CD4-positive, CD25-positive, alpha-beta regulatory T cell (primary cell): ENCODE results near the gene YY1AP1. TPM values are rescaled to one million over a fixed set of nuclear protein-coding genes. Genes with fewer than 3 reads are reported as not detected.
"Not testable (repeated sequence)": the region's sequence is repeated elsewhere in the genome, so short reads cannot be mapped to it uniquely, and the experiment has no call there.

Experiments used
- ATAC-seq, 2 donors: fragments of 150-1000 bp; cut with Tn5 transposase; one replicate each; pipeline ENCODE4 v1.10.0; 2021; ENCODE audit warnings: low read depth in 2 of 2, moderate number of reproducible peaks in 2 of 2, moderate library complexity in 1 of 2
- DNase-seq, 3 donors: peaks; one replicate each; pipeline versions ENCODE4 v3.0.0 to v3.0.0-alpha.2; 2012 to 2022; ENCODE audit warnings: mixed read lengths in 1 of 3
- H3K27ac ChIP-seq: one replicate; pipeline ENCODE4 v1.7.0; 2013; ENCODE audit warnings: mild to moderate bottlenecking, low read length; ENCODE audit not compliant: insufficient read depth, poor library complexity, severe bottlenecking
- H3K27me3 ChIP-seq: one replicate; pipeline ENCODE4 v1.7.0; 2013; ENCODE audit warnings: low read length; ENCODE audit not compliant: control insufficient read depth, insufficient read depth
- H3K36me3 ChIP-seq: one replicate; pipeline ENCODE4 v1.7.0; 2013; ENCODE audit warnings: mild to moderate bottlenecking, low read length, moderate library complexity; ENCODE audit not compliant: control insufficient read depth, insufficient read depth
- H3K4me1 ChIP-seq: 2 replicates; pipeline ENCODE4 v1.7.0; 2013; ENCODE audit warnings: mild to moderate bottlenecking, low read length; ENCODE audit not compliant: insufficient read depth, control insufficient read depth, poor library complexity, severe bottlenecking
- H3K4me3 ChIP-seq: one replicate; pipeline ENCODE4 v1.7.0; 2013; ENCODE audit warnings: low read depth, mild to moderate bottlenecking, low read length, moderate library complexity
- H3K9me3 ChIP-seq, 2 experiments: 1 replicate in 1 of 2; 2 replicates in 1 of 2; pipeline ENCODE4 v1.7.0; 2013; ENCODE audit warnings: low read length in 2 of 2, mild to moderate bottlenecking in 1 of 2, moderate library complexity in 1 of 2; ENCODE audit not compliant: control insufficient read depth in 2 of 2
- H3K27ac Mint-ChIP-seq, 3 donors: one replicate each; pipeline ENCODE4 v1.8.0; 2020 to 2022; ENCODE audit warnings: mild to moderate bottlenecking in 3 of 3, mixed read lengths in 3 of 3, moderate library complexity in 2 of 3
- H3K27me3 Mint-ChIP-seq: one replicate; pipeline ENCODE4 v1.8.0; 2022; ENCODE audit warnings: mild to moderate bottlenecking, mixed read lengths
- H3K36me3 Mint-ChIP-seq: one replicate; pipeline ENCODE4 v1.8.0; 2020; ENCODE audit warnings: mixed read lengths
- H3K4me1 Mint-ChIP-seq, 4 donors: one replicate each; pipeline ENCODE4 v1.8.0; 2020 to 2022; ENCODE audit warnings: mixed read lengths in 4 of 4, mild to moderate bottlenecking in 1 of 4
- H3K4me3 Mint-ChIP-seq, 4 donors: one replicate each; pipeline ENCODE4 v1.8.0; 2020 to 2022; ENCODE audit warnings: mild to moderate bottlenecking in 4 of 4, mixed read lengths in 4 of 4, moderate library complexity in 3 of 4
- H3K9me3 Mint-ChIP-seq, 7 donors: one replicate each; pipeline ENCODE4 v1.8.0; 2020 to 2022; ENCODE audit warnings: mixed read lengths in 7 of 7, mild to moderate bottlenecking in 3 of 7, moderate library complexity in 2 of 7
- polyA plus RNA-seq, 4 donors: library from polyadenylated mRNA; unstranded; fragments of 300-500 nt; fragmentation: Illumina TruSeq; gene quantifications; one replicate each; pipeline ENCODE4 v1.2.3, GENCODE V29; 2021
- total RNA-seq: library from RNA; stranded (reverse); gene quantifications from one replicate; pipeline ENCODE4 v1.2.3, GENCODE V29; 2022

The YY1AP1 gene
- total and polyA plus RNA-seq, 5 donors from 2014 or later = 39.2 to 96.5 (median 43.9) TPM

GRCh38 chr1:155695072-155695471 lies 6.5 kb upstream of the YY1AP1 start:
- ATAC-seq (no peak), DNase-seq (no peak)
- no peaks in the 10 kb centered on the region for H3K27me3 Mint-ChIP-seq
- H3K27me3 ChIP-seq = no peaks in the 10 kb centered on the region
- H3K9me3 ChIP-seq = no peaks in the 10 kb centered on the region
- H3K27ac ChIP-seq = no peak overlapping the region
- H3K27ac Mint-ChIP-seq = no peak overlapping the region
- H3K36me3 ChIP-seq = peaks cover 8% of the 10 kb centered on the region
- H3K4me3 ChIP-seq = no peak overlapping the region
- peak overlapping the region in 3 of 4 donors; percentile 10 to 52 (median 38) for H3K4me3 Mint-ChIP-seq
- peaks cover 35% of the 10 kb centered on the region for H3K4me1 ChIP-seq
- H3K9me3 Mint-ChIP-seq = no peaks in the 10 kb centered on the region
- peaks cover 36% of the 10 kb centered on the region for H3K36me3 Mint-ChIP-seq
- H3K4me1 Mint-ChIP-seq = peaks cover 28 to 86% (median 63%) of the 10 kb centered on the region in 4 donors

GRCh38 chr1:155694167-155694566 lies 5.6 kb upstream of the YY1AP1 start:
- Histone ChIP-seq H3K4me3 (no peak overlapping the region), H3K36me3 (peaks cover 8% of the 10 kb centered on the region), H3K9me3 (no peaks in the 10 kb centered on the region), H3K4me1 (peaks cover 41% of the 10 kb centered on the region), H3K27me3 (no peaks in the 10 kb centered on the region), H3K27ac (no peak overlapping the region)
- no peak for ATAC-seq
- peaks cover 33 to 87% (median 65%) of the 10 kb centered on the region in 4 donors for H3K4me1 Mint-ChIP-seq
- peak overlapping the region in 1 of 3 donors; percentile 60 for H3K27ac Mint-ChIP-seq
- peaks cover 36% of the 10 kb centered on the region for H3K36me3 Mint-ChIP-seq
- no peaks in the 10 kb centered on the region for H3K27me3 Mint-ChIP-seq
- no peaks in the 10 kb centered on the region for H3K9me3 Mint-ChIP-seq
- DNase-seq = no peak
- H3K4me3 Mint-ChIP-seq = peak overlapping the region in 2 of 4 donors; percentile 27 to 29

GRCh38 chr1:155691992-155692528 lies 3.5 kb upstream of the YY1AP1 start:
- H3K4me3 Mint-ChIP-seq = peak overlapping the region in 3 of 4 donors; percentile 29 to 99 (median 75)

GRCh38 chr1:155689081-155689607 lies 570 bp upstream of the YY1AP1 start, which contains the start of gene DAP3:
Gene DAP3, plus strand, starts transcription at chr1:155689091. Its CDS starts 20,689 bp downstream, at chr1:155709780.
- not testable (repeated sequence) for DNase-seq, ATAC-seq, H3K9me3 Mint-ChIP-seq, H3K27me3 ChIP-seq, H3K9me3 ChIP-seq, H3K36me3 ChIP-seq, H3K27me3 Mint-ChIP-seq
- peaks cover 25 to 75% (median 53%) of the 10 kb centered on the region in 4 donors for H3K4me1 Mint-ChIP-seq
- H3K4me3 Mint-ChIP-seq = peak within 1 kb of the TSS; percentile 97 to 99 (median 98)
- peak within 1 kb of the TSS; percentile 93 for H3K4me3 ChIP-seq
- H3K27ac ChIP-seq = peak within 1 kb of the TSS; percentile 86
- peaks cover 48% of the 10 kb centered on the region for H3K4me1 ChIP-seq
- H3K36me3 Mint-ChIP-seq = peaks cover 22% of the 10 kb centered on the region
- H3K27ac Mint-ChIP-seq = peak within 1 kb of the TSS; percentile 93 to 98 (median 94)

More at GRCh38 chr1:155691992-155692528, 3.5 kb upstream of the YY1AP1 start:
- Mint-ChIP-seq H3K27ac (no peak overlapping the region), H3K4me1 (peaks cover 33 to 71% (median 52%) of the 10 kb centered on the region in 4 donors), H3K36me3 (peaks cover 32% of the 10 kb centered on the region), H3K9me3 (peaks cover 0 to 1% (median 0%) of the 10 kb centered on the region in 7 donors), H3K27me3 (no peaks in the 10 kb centered on the region)
- Histone ChIP-seq H3K4me3 (no peak overlapping the region), H3K27me3 (no peaks in the 10 kb centered on the region), H3K27ac (no peak overlapping the region), H3K4me1 (peaks cover 41% of the 10 kb centered on the region), H3K9me3 (no peaks in the 10 kb centered on the region), H3K36me3 (peaks cover 8% of the 10 kb centered on the region)
- DNase-seq (no peak), ATAC-seq (no peak)

- peaks cover 18% of the 10 kb centered on the region for H3K36me3 Mint-ChIP-seq
- H3K9me3 ChIP-seq, H3K9me3 Mint-ChIP-seq, H3K27me3 ChIP-seq, H3K27me3 Mint-ChIP-seq, DNase-seq, ATAC-seq: not testable (repeated sequence)
- H3K27ac ChIP-seq = peak overlapping the region; percentile 86
- H3K4me3 Mint-ChIP-seq = peak overlapping the region; percentile 97 to 99 (median 98)
- H3K4me1 ChIP-seq = peaks cover 46% of the 10 kb centered on the region
- H3K4me3 ChIP-seq = peak overlapping the region; percentile 93
- peak overlapping the region; percentile 93 to 98 (median 94) for H3K27ac Mint-ChIP-seq
- peaks cover 23 to 75% (median 53%) of the 10 kb centered on the region in 4 donors for H3K4me1 Mint-ChIP-seq
- H3K36me3 ChIP-seq = peaks cover 12% of the 10 kb centered on the region
Observed at GRCh38 chr1:155687705-155688323, 760 bp downstream of the YY1AP1 start.

- Histone ChIP-seq H3K4me1 (peaks cover 22% of the 10 kb centered on the region), H3K27me3 (no peaks in the 10 kb centered on the region), H3K36me3 (peaks cover 43% of the 10 kb centered on the region), H3K9me3 (no peaks in the 10 kb centered on the region), H3K4me3 (no peak overlapping the region), H3K27ac (no peak overlapping the region)
- no peaks in the 10 kb centered on the region for H3K9me3 Mint-ChIP-seq
- peaks cover 17 to 58% (median 42%) of the 10 kb centered on the region in 4 donors for H3K4me1 Mint-ChIP-seq
- ATAC-seq = no peak
- peak overlapping the region in 2 of 3 donors; percentile 23 to 86 for H3K27ac Mint-ChIP-seq
- H3K36me3 Mint-ChIP-seq = peaks cover 27% of the 10 kb centered on the region
- H3K27me3 Mint-ChIP-seq = no peaks in the 10 kb centered on the region
- no peak overlapping the region for H3K4me3 Mint-ChIP-seq
- no peak for DNase-seq
Observed at GRCh38 chr1:155681776-155682175, 6.8 kb downstream of the YY1AP1 start.

GRCh38 chr1:155680531-155680930 lies 8.0 kb downstream of the YY1AP1 start:
- Mint-ChIP-seq H3K27me3 (no peaks in the 10 kb centered on the region), H3K4me3 (peak overlapping the region in 1 of 4 donors; percentile 36), H3K27ac (peak overlapping the region in 2 of 3 donors; percentile 29 to 43), H3K4me1 (peaks cover 13 to 46% (median 32%) of the 10 kb centered on the region in 4 donors), H3K9me3 (no peaks in the 10 kb centered on the region), H3K36me3 (peaks cover 35% of the 10 kb centered on the region)
- Histone ChIP-seq H3K4me3 (no peak overlapping the region), H3K27ac (no peak overlapping the region), H3K9me3 (no peaks in the 10 kb centered on the region), H3K4me1 (peaks cover 11% of the 10 kb centered on the region), H3K36me3 (peaks cover 55% of the 10 kb centered on the region), H3K27me3 (no peaks in the 10 kb centered on the region)
- DNase-seq (no peak), ATAC-seq (no peak)
